NT2/D1 (cell line): ENCODE measurements around the gene DCC.

Source experiments
- SUZ12 ChIP-seq: IDR thresholded peaks from 2 replicates; pipeline ENCODE4 v1.6.1; 2011; ENCODE audit not compliant: insufficient read length, insufficient read depth; ENCODE audit errors: extremely low read depth
- YY1 ChIP-seq: IDR thresholded peaks from 2 replicates; pipeline ENCODE4 v1.6.1; 2011; ENCODE audit not compliant: insufficient read length, insufficient read depth
- ZNF274 ChIP-seq: IDR thresholded peaks from 2 replicates; pipeline ENCODE4 v1.6.1; 2011; ENCODE audit warnings: mild to moderate bottlenecking, low read depth, low read length

DNA sequence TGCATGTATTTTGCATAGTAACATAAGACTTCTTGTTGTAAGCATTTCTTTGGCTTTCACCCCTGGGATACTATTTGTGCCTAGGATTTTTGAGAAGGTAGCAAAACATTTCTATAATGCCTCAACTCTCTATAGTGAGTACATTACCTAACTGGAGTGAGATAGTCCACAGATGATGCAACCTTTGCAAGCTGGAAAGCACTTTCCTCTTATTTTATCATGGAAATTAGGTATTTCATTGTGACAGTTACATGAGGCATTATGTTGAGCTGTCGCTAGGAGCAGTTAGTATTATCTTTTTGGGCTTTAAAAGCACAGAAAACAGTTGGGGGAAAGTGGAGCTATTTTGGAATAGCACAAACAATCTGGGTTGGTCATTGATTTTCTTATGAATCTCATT is 786.2 kb downstream of the DCC start:
- TF ChIP-seq ZNF274 (no peak), YY1 (no peak), SUZ12 (no peak)
